DOHH2 (cell line): ENCODE data around the gene RNASE13.

ENCODE experiments used
- CTCF ChIP-seq: fragments of 200-600 bp; sonication (generic); IDR thresholded peaks from one replicate; pipeline ENCODE4 v1.5.1; 2014; ENCODE audit warnings: antibody characterized with exemption, mild to moderate bottlenecking, low read depth, low read length; ENCODE audit not compliant: poor library complexity, severe bottlenecking
- EZH2phosphoT487 ChIP-seq: fragments of 200-600 bp; sonication (generic); IDR thresholded peaks from 2 replicates; pipeline ENCODE4 v1.6.1; 2017; ENCODE audit warnings: borderline replicate concordance, mild to moderate bottlenecking, antibody characterized with exemption, low read length, moderate library complexity, mixed read lengths

GRCh38 chr14:21026274-21026987 is 8.2 kb downstream of the RNASE13 start:
- TF ChIP-seq CTCF (no peak), EZH2phosphoT487 (no peak)
